PC-9 (cell line): Measurements from ENCODE around the gene FBP2. TPM values are rescaled to one million over a fixed set of nuclear protein-coding genes. Genes with fewer than 3 reads are reported as not detected.

Experiments used
- BruUV-seq: library from RNA; stranded (reverse); fragments of 400-500 nt; replicated peaks from 2 replicates; lab custom pipeline; 2021; lab: Mats Ljungman, UMichigan
- CTCF ChIA-PET: fragments of 300-600 bp; sonication (Branson Sonifier 250); formaldehyde crosslinking; loops from one replicate; lab custom pipeline; 2022; ENCODE audit warnings: antibody characterized with exemption; lab: Charles Lee
- POLR2A ChIA-PET: fragments of 300-600 bp; sonication (Branson Sonifier 250); formaldehyde crosslinking; loops from one replicate; lab custom pipeline; 2022; ENCODE audit warnings: antibody characterized with exemption; ENCODE audit not compliant: unreplicated experiment; lab: Charles Lee
- DNase-seq, 2 experiments: peaks; one replicate each; pipeline versions ENCODE4 v3.0.0 to v3.0.0-alpha.2; 2015 to 2022; ENCODE audit warnings: mixed read lengths in 1 of 2
- H2AFZ ChIP-seq: fragments of 200-600 bp; sonication (generic); 2 replicates; pipeline ENCODE4 v1.8.1; 2017; ENCODE audit warnings: antibody characterized with exemption
- H3F3A ChIP-seq: fragments of 200-600 bp; sonication (generic); 2 replicates; pipeline ENCODE4 v1.8.1; 2017; ENCODE audit warnings: antibody characterized with exemption, mild to moderate bottlenecking, low read depth; ENCODE audit not compliant: insufficient read depth
- H3K27ac ChIP-seq: fragments of 200-600 bp; sonication (generic); 2 replicates; pipeline ENCODE4 v1.6.1; 2016; ENCODE audit warnings: mixed run types
- H3K27me3 ChIP-seq: fragments of 200-600 bp; sonication (generic); 2 replicates; pipeline ENCODE4 v1.6.1; 2016; ENCODE audit warnings: low read depth, mixed run types; ENCODE audit not compliant: insufficient read depth
- H3K36me3 ChIP-seq: fragments of 200-600 bp; sonication (generic); 2 replicates; pipeline ENCODE4 v1.6.1; 2016; ENCODE audit warnings: low read depth, mixed run types
- H3K4me1 ChIP-seq: fragments of 200-600 bp; sonication (generic); replicated peaks from 2 replicates; pipeline ENCODE4 v1.6.1; 2016; ENCODE audit warnings: mixed run types; ENCODE audit not compliant: insufficient read depth
- H3K4me2 ChIP-seq: fragments of 200-600 bp; sonication (generic); 2 replicates; pipeline ENCODE4 v1.6.1; 2017; ENCODE audit warnings: mixed run types
- H3K4me3 ChIP-seq: fragments of 200-600 bp; sonication (generic); 2 replicates; pipeline ENCODE4 v1.6.1; 2016; ENCODE audit warnings: mixed run types
- H3K79me2 ChIP-seq: fragments of 200-600 bp; sonication (generic); 2 replicates; pipeline ENCODE4 v1.6.1; 2017; ENCODE audit warnings: low read depth, mixed run types
- H3K9me2 ChIP-seq: fragments of 200-600 bp; sonication (generic); 2 replicates; pipeline ENCODE4 v1.8.1; 2017; ENCODE audit warnings: mild to moderate bottlenecking; ENCODE audit not compliant: insufficient read depth
- H3K9me3 ChIP-seq: fragments of 200-600 bp; sonication (generic); 2 replicates; pipeline ENCODE4 v1.8.1; 2016; ENCODE audit warnings: low read depth; ENCODE audit not compliant: insufficient read depth
- H4K20me1 ChIP-seq: fragments of 200-600 bp; sonication (generic); 2 replicates; pipeline ENCODE4 v1.8.1; 2017; ENCODE audit not compliant: insufficient read depth
- EZH2 ChIP-seq: fragments of 200-600 bp; sonication (generic); IDR thresholded peaks from 2 replicates; pipeline ENCODE4 v1.8.0; 2017; ENCODE audit warnings: antibody characterized with exemption, low read depth
- intact Hi-C: fragments of 100-400 bp; cut with micrococcal nuclease; formaldehyde crosslinking; loops from one replicate; pipeline ENCODE4 v1.10.0; 2022; ENCODE audit not compliant: unreplicated experiment
- total RNA-seq: library from RNA; stranded (reverse); gene quantifications from 2 replicates; pipeline ENCODE4 v1.2.3, GENCODE V29; 2021
- TF ChIP-seq, protein P1 (sequence below): fragments of 200-600 bp; sonication (generic); conservative IDR thresholded peaks from 2 replicates; pipeline ENCODE4 v1.6.1; 2017; ENCODE audit warnings: mixed run types, antibody characterized with exemption, mild to moderate bottlenecking, moderate library complexity

The FBP2 gene
- total RNA-seq, 1 experiment from 2014 or later = not detected

DNA sequence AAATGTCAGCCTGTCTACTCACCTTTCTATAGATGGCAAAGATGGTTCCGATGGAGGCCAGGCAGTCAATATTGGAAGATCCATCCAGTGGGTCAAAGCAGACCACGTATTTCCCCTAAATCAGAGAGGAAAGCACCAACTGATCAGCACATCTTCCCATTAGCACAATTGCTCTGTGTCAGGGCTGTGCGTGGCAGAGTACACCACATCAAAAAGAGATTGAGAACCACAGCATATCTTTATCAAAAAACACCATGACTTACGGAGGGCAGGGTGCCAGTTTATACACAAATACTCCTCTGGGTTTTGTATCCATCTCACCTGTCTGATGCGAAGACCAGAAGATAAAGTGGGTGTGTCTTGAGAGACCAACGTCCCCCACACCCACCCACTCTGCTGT, 9.1 kb downstream of the FBP2 start:
- intact Hi-C loops = no loop called here
- H3K4me2 ChIP-seq = no peak overlapping the region
- no TSS peak for BruUV-seq
- ChIA-PET CTCF (no interaction called here), POLR2A (no interaction called here)
- no peaks in the 10 kb centered on the region for H3K36me3 ChIP-seq
- no peak for TF ChIP-seq EZH2
- TF ChIP-seq, protein P1, sequence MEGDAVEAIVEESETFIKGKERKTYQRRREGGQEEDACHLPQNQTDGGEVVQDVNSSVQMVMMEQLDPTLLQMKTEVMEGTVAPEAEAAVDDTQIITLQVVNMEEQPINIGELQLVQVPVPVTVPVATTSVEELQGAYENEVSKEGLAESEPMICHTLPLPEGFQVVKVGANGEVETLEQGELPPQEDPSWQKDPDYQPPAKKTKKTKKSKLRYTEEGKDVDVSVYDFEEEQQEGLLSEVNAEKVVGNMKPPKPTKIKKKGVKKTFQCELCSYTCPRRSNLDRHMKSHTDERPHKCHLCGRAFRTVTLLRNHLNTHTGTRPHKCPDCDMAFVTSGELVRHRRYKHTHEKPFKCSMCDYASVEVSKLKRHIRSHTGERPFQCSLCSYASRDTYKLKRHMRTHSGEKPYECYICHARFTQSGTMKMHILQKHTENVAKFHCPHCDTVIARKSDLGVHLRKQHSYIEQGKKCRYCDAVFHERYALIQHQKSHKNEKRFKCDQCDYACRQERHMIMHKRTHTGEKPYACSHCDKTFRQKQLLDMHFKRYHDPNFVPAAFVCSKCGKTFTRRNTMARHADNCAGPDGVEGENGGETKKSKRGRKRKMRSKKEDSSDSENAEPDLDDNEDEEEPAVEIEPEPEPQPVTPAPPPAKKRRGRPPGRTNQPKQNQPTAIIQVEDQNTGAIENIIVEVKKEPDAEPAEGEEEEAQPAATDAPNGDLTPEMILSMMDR = no peak
- no peaks in the 10 kb centered on the region for H3K9me2 ChIP-seq
- no peaks in the 10 kb centered on the region for H4K20me1 ChIP-seq
- no peak overlapping the region for H3K4me3 ChIP-seq
- no peaks in the 10 kb centered on the region for H3F3A ChIP-seq
- DNase-seq = no peak
- no peak overlapping the region for H3K27ac ChIP-seq
- no peaks in the 10 kb centered on the region for H3K4me1 ChIP-seq
- H2AFZ ChIP-seq = no peak overlapping the region
- no peaks in the 10 kb centered on the region for H3K27me3 ChIP-seq
- H3K79me2 ChIP-seq = no peaks in the 10 kb centered on the region
- no peaks in the 10 kb centered on the region for H3K9me3 ChIP-seq

DNA sequence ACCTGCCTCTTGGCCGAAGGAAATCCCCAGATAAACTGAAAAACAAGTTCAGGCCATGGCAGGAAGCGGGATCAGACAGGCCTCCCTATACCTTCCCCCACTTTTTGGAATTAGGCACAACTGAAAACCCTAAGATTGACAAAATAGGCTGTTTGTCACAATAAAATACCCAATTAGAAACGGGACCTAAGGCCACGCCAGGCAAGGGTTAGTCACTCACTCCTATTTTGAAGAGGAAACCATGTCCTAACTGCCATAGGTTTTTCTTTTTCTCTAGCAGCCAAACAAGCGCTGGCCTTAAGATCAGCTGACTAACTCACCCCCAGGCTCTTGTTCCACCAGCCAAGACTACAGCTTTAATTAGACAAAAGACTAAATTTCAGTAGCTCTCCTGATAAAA, 11.9 kb downstream of the FBP2 start:
- DNase-seq = no peak
- Histone ChIP-seq H3K4me2 (no peak overlapping the region), H3K9me3 (no peaks in the 10 kb centered on the region), H3F3A (no peaks in the 10 kb centered on the region), H2AFZ (no peak overlapping the region; the same call in 1 of the 2 replicates), H3K4me3 (no peak overlapping the region), H3K9me2 (no peaks in the 10 kb centered on the region), H3K36me3 (no peaks in the 10 kb centered on the region), H3K79me2 (no peaks in the 10 kb centered on the region), H3K27ac (no peak overlapping the region), H4K20me1 (no peaks in the 10 kb centered on the region), H3K4me1 (no peaks in the 10 kb centered on the region), H3K27me3 (no peaks in the 10 kb centered on the region)
- intact Hi-C loops = no loop called here
- BruUV-seq = no TSS peak
- TF ChIP-seq, protein P1 = no peak
- TF ChIP-seq EZH2 = no peak
- POLR2A ChIA-PET = no interaction called here
- CTCF ChIA-PET = no interaction called here

DNA sequence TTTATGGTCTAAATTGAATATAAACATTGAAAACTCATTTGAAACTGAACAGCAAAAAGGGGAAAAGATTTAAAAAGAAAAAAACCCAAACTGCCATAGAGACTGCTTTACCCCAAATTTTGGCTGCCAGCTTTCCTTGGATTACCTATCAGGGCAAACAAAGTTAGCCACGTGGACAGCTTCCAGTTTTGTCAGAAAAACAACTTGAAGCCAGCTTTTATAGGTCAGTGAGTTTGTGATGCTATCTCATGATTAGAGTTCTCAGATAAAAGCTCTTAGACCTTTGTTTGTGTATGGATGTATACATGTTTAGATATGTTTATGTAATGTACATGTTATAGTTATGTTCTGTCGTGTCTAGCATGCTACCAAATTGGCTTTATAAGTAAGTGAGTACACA, 16.1 kb downstream of the FBP2 start:
- no peaks in the 10 kb centered on the region for H3K9me3 ChIP-seq
- no peak for TF ChIP-seq EZH2
- TF ChIP-seq, protein P1 = no peak
- no peaks in the 10 kb centered on the region for H3F3A ChIP-seq
- no peak overlapping the region for H3K4me3 ChIP-seq
- no peak overlapping the region for H3K4me2 ChIP-seq
- no peaks in the 10 kb centered on the region for H4K20me1 ChIP-seq
- H3K4me1 ChIP-seq = no peaks in the 10 kb centered on the region
- H3K79me2 ChIP-seq = no peaks in the 10 kb centered on the region
- ChIA-PET CTCF (no interaction called here), POLR2A (no interaction called here)
- intact Hi-C loops = no loop called here
- BruUV-seq = no TSS peak
- no peaks in the 10 kb centered on the region for H3K27me3 ChIP-seq
- no peak for DNase-seq
- no peak overlapping the region for H2AFZ ChIP-seq
- no peaks in the 10 kb centered on the region for H3K36me3 ChIP-seq
- H3K9me2 ChIP-seq = no peaks in the 10 kb centered on the region
- H3K27ac ChIP-seq = no peak overlapping the region
